Frontal cortex (tissue), 4 donors: ENCODE results near the gene RET. TPM values are rescaled to one million over a fixed set of nuclear protein-coding genes. Genes with fewer than 3 reads are reported as not detected.

ENCODE experiments used
- DNase-seq, 2 donors: peaks; one replicate each; pipeline ENCODE4 v3.0.0; 2012; ENCODE audit warnings: low spot score in 2 of 2
- FAIRE-seq: peaks from 2 replicates; lab custom pipeline; 2012; peaks lifted over from hg19 to GRCh38; lab: Jason Lieb, UNC
- total RNA-seq: library from RNA; depleted of rRNA; stranded (reverse); fragments of >200 nt; gene quantifications from one replicate; pipeline ENCODE4 v1.2.3, GENCODE V29; 2014
- donor health status: control.
- donor health status: control.
- donor health status: control.

RET gene
- total RNA-seq, 1 donor from 2014 or later: 1.6 TPM

DNA sequence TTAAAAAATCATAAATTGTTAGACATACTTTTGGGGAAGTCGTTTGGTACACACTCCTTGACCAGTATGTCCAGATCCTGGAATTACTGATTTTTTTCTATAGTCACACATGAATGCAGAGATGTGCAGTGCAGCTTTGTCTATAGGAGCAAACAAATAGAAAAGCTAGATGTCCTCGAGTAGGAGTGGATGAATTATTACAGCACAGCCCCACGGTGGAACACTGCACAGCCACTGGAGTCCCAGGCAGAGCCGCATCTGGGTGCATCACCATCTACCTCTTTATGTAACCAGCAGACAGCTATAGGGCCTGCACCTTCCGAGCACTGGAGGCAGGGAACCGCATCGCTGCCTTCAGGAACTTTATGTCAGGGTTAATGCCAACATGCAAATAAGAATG is 17.0 kb upstream of the RET start:
- no peak for DNase-seq
- FAIRE-seq: no peak

DNA sequence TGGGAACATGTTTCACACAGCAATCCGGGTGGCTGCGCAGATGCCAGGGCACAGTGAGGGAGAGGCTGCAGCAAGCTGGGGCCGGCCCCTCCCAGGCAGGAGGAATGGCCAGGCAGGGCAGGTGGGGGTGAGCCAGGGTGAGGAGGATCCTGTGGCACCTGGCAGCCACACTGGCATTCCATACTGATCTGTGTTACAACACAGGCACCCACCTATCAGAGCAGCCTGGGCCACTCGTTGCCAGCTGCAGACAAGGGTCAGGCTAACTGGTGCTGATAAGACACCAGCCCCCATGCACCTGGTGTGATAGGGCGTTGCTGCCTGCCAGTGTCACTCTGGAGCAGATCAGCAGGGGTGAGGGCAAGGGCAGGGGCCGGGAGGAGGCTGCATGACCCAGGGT is 16.6 kb upstream of the RET start:
- FAIRE-seq (no peak), DNase-seq (no peak)

DNA sequence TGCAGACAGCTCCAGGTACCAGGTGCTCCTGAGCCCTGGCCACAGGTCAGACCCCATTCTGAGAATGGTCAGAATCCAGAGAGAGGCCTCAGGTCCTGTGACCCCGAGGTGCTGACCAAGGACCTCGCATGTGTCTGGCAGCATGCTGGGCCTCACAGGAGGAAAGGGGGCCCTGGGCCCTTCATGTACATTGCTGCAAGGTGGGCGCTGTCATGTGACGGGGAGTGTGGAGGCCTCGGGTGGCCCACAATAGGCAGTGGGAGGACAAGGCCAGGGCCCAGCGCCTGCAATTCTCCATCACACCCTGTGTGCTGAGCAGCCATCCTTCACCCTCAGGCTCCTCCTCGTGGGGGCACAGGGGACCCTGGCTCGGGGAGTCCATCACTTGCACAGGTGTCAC is 15.5 kb upstream of the RET start:
- DNase-seq (no peak), FAIRE-seq (no peak)

DNA sequence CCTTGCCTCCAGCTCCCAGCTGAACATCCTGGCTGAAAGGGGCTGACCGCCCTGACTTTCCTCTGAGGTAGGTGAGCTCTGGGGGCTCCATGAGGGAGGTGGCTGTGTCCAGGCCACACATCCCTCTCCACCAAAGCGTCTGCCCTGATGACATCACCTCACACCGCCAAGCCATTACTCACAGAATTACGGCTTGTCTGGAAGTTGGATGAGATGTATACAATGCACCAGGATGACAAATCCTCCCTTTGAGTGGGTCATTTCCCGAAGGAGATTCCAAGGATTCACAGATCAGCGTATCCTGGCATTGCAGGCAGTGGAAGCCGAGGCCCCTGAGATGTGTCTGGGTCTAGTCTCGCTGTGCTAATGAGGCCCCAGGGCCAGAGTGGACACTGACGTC is 15.1 kb upstream of the RET start:
- FAIRE-seq: no peak
- no peak for DNase-seq

DNA sequence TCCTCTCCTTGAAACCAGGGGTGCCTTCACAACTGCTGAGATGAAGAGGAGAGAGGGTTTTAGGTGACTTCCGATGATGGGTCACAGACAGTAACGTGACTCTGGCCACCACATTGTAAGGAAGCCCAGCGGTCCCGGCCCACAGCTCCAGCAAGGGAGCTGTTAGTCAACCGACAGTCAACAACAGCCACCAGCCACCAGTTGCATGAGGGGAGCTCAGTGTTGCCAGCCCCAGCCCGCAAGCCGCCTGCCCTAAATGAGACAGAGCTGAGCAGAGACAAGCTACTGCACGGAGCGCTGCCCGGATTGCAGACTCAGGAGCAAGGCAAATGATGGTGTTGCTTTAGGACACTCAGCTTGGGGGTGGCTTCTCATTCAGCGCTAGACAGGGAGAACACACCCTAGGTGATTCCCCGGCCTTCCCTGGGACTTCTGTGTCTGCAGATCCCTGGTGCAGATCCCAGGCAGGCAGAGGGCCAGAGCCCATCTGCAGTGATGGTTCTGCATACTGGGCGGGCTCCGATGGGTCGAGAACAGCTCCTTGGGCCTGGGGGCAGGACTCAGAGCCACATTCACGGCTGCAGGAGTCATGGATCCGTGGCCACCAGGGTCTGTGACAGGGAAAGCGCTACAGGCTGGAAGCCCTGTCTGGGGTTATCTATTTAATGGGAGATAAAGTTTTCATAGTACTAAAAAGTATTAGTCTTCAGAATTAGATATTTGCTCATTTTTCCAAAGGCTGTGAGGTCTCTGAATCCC is 14.3 kb upstream of the RET start:
- no peak for FAIRE-seq
- no peak for DNase-seq

DNA sequence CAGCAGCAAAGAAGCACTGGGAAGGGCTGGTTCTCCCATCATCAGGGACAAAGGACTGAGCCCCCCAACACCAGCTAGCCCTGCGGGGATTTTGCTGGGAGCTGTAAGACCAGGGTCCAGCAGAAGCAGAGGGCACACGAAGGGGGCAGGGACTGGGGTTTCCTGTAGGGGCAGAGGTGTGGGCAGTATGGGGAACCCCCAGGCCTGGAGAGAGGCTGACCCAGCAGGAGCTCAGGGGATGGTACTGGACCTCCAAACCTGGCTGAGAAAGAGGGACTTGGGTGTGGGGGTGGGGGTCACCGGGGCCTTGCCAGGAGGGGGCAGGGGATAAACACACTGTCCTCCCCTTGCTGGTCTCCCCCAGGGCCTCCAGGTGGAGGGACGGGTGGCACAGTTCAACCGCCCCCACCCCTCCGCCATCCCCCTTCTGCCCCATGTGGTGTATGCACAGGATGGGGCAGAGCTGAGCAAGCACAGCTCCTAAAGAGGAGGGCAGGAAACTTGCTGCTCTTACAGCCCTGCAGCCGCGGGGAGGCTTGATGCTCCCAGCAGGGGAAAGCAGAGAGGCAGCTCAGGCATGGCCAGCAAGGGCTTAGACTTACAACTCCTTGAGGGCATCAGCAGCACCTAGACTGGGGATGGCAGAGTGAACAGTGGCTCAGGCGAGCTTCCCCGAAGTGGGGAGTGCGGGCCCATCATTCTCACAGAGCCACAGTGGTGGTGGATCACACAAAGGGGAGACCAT is 12.4 kb upstream of the RET start:
- DNase-seq: no peak
- FAIRE-seq: no peak

DNA sequence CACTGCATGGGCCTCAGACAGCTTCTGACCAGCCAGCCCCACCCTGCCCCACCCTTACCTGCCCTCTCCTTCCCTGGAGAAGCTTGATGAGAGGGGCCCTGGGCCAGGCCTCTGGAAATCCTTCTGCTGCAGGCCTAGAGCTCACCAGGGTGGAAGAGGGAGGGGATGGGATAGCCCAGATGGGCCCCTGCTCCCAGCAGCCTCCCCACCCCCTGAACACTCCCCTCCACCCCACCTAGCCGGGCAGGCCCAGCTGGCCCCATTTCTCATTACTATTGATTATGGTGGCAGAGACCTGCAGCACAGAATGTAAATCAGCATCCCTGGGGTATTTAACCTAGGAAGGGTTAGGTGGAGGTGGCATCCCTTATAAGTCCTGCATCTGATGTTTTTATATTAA is 11.6 kb upstream of the RET start:
- no peak for DNase-seq
- FAIRE-seq: no peak

DNA sequence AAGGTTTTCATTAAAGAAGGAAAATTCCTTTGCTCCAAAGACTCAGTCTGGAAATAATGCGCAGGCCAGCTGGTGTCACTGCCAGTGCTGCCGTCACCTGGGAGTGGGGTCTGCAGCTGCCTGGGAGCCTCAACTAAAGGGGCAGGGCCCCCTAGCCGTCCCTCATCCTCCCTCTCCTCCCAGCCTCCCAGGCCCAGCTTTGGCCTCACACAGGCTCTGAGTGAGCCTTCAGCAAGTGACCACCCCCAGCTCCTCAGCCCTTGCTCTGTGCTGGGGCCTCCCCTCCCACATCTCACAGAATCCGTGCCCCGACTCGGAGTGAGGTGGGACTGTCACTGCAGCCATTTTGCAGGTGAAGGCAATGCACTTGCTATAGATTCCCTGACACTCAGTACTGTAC is 11.1 kb upstream of the RET start:
- FAIRE-seq (no peak), DNase-seq (no peak)

DNA sequence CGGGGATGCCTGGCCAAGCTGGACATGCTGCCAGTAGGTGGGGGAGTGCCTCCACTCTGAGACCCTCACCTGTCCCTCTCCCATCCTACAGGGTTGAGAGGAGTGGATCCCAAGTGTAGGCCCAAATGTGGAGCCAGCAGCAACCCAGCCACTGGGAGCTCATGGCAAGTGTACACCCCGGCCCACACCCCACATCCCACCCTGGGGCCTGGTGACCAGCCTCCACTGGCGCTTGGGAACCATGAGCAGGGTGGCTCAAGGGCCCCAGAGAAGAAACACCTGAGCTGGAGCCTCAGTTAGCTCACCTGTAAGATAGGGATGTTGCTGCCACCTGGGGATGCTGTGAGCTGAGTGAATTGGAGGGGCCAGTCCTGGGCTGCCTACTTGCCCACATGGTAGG is 10.4 kb upstream of the RET start:
- FAIRE-seq (no peak), DNase-seq (no peak)

DNA sequence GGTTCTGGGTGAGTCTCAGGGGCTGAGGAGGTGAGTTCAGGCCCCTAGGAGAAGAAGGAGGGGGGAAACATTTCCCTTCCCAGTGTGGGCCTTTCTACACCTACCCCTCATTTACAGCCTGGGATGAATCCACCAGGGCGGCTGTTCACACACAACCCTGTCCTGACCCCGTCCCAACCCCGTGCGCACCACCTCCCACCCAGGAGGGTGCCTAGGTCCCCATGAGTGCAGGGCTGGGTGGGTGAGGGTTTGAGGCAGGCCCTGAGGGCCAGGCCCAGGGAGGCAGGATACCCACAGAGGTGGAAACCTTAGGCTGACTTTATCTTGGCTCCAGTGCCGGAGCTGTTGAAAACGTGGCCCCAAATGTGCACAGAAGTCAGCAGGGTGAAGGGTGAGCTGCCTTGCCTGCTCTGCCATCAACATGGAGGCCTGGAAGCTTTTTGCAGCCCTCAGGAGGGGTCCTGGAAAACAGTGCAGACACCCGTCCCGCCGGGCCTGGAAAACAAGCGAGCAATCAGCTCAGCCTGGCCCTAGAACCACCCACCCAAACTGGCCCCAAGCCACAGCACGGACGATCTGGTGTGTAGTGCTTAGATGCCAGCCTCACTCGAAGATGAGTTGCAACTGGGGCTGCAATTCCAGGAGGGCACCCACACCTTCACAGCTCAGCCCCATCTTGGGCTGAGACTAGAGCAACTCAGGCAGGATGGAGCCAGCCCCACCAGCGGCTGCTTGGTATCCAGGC is 9.3 kb upstream of the RET start:
- no peak for DNase-seq
- no peak for FAIRE-seq

DNA sequence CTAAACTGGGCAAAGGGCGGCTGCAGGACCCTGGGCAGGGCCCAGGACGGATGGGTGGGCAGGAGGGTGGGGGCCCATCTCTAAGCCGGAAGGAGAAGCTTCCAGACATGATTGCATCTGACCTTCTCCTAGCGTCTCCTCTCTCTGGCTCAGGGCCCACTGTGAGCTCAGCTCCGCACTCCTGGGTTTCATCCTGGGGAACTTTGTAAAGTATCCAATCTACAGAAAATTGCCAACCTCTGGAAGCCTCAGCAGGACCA is 8.8 kb upstream of the RET start:
- no peak for FAIRE-seq
- DNase-seq: no peak

DNA sequence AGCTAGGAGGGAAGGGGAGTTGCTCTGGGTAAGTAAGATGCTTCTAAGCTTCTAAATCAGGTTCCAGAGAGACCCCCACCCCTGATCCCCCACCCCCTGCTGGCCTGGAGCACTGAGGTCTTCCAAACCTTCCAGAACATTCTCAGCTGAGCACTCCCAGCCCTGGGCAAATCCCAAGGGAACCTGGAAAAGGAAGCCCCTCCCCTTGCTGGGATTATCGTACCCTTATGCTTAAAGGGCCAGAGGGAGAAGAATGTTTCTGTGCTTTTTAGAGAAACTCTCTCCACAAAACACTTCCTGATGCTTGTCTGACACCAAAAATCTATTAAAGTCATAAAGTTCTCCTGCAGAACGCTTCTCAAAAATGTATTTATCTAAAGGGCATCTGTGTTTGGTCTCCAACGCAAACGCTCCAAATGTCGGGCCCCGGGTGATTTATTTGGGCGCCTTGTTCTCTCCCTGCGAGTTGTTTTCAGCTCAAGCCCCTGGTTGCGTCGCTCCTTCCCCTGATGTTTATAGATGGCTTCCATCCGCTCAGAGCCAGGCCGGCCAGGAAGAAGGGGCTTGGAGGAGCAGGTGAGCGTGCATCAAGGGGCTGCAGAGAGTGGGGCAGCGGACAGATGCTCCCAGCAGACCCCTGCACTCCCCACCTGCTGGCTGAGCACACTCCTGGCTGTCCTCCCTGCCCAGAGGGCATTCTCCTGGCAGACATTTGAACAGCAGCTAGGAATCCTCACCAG is 8.2 kb upstream of the RET start:
- no peak for FAIRE-seq
- no peak for DNase-seq

DNA sequence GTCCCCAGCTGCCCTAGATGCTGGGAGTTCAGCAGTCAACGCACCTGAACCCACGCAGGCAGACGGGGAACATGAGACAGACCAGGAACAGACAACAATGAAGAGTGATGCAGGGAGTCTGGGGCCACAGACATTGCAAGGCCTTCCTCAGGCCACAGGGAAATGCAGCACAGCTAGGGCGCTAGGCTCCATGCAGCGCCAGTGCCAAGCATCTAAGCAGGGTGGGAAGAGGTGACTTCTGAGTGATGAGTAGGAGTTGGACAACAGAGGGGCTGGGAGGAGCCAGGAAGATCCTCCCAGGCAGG is 7.7 kb upstream of the RET start:
- FAIRE-seq: no peak
- no peak for DNase-seq

DNA sequence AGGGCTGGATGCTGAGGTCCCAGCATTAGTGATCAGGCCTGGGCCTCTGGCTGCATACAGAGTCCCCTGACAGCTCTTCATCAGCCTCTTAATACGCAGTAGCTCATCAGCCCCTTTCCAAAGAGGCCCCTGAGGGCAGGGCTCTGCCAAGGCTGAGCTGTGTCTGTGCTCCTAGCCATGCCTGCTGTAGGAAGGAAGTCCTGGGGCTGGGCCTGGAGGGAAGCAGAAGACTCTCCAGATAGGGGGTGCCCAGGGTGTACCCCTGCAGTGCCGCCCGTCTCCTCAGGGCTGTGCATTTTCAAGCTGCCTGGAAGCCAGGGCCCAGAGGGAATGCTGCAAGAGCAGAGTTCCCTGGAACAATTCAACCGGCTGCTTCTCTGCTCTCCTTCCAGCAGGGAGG is 7.3 kb upstream of the RET start:
- FAIRE-seq (no peak), DNase-seq (no peak)

DNA sequence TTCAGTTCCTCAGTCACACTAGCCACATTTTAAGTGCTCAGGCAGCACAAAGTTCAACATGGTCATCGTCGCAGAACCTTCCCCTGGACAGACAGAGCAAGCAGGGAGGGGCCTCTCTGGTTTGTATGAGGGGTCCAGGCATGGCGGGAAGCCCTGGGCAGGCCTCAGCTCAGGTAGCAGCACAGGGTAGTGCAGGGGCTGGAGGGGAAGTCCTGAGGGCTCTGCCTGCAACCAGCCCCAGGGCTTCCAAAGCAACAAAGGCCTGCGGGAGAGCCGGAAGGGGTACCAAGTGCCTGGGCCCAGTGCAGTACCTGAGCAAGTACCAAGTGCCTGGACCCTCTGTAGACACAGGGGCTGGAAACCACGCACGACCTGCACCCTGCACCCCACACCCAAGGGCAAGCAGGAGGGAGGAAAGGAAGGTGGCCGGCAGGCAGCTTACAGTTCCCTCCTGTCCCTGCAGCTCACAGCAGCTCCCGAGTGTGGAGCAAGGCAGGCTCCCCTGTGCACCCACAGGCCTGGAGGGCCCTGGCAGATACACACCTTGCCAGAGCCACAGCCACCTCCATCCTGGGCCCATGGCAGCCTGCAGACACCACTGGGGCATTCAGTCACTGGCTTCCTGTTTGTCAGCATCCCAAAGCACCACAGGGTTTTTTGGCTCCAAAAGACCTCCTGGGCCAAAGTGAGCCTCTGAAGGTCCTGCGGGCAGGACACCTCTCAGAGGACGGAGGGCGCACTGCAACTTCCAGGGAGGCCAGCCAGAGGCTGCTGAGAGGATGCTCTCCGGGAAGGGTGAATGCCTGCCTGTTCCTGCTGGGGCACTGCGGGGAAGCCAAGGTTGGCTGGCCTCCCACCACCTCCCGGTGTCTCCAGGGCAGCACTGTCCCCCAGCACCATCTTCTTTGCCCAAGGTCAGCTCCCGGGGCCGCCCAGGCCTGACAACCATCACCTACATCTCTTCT is 6.5 kb upstream of the RET start:
- no peak for FAIRE-seq

DNA sequence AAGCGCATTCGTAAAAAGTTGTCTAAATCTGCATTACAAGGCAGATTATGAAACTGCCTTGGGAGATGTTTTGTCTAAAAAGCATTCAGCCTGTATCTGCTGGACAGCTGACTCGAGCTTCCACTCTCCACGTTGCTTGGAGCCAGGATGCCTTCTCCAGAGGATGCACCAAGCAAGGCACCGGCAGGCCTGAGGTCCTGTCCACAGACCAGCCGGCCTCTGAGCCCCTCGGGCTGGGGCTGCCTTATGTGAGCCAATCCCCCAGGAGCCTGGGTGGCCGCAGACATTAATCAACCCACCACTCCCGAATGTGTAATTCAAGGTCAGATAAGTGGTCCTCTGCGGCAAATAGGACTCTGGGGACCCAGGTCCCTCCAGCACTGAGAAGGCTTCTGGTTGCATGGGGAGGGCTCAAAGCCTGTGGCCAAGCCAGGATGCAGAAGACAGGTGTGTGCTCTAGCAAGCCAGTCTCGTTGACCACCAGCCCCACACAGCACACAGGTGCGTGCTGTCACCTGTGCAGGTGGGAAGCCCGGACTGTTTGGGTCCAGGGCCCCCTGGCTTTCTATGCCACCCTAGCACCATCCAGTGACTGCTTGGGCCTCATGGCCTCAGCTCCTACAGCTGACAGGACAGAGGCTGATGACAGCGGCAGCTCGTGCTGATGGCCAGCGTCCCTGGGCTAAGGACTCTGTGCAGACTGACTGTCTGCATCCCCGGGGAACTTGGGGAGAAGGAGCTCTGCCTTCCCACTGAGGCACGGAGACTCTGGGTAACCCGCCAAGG is 4.8 kb upstream of the RET start:
- FAIRE-seq (no peak), DNase-seq (no peak)

More for the DNA sequence above, 6.5 kb upstream of the RET start:
- DNase-seq: no peak

DNA sequence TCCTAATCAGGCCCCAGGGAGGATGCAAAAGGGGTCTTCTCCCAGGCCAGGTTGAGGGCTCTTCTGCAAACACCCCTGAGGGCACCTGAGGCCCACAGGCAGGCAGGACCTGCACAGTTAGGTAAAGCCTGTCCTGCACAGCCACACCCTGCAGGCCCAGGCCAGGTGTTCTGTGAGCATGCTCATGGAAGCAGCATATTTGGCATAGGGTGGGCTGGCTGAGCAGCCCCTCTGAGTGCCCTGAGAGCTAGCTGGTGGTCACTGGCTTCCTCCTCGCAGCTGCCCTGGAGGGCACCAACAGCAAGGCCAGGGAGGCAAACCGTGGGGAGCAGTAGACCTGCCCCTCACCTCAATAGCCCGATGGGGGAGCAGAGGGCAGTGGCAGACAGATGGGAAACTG is 3.7 kb upstream of the RET start:
- no peak for FAIRE-seq

DNA sequence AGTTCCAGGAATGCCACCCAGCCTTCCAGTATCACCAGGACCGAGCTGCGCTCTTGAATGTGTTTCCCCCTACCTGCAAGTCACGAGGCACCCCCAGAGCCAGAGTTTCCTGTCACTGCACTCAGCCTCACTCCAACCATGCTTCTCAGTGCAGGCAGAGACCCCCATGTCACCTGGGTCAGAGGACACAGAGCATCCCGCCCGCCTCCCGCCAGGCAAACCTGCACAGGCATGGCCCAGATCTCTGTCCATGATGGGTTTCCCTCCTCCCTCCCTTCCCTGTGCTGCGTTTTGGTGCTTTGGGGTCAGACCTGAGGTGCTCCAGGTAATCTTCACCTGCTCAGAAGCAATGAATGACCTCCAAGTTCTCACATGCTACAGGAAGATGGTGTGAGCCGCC is 3.1 kb upstream of the RET start:
- DNase-seq: no peak
- FAIRE-seq: no peak

More for the DNA sequence above, 3.7 kb upstream of the RET start:
- no peak for DNase-seq

DNA sequence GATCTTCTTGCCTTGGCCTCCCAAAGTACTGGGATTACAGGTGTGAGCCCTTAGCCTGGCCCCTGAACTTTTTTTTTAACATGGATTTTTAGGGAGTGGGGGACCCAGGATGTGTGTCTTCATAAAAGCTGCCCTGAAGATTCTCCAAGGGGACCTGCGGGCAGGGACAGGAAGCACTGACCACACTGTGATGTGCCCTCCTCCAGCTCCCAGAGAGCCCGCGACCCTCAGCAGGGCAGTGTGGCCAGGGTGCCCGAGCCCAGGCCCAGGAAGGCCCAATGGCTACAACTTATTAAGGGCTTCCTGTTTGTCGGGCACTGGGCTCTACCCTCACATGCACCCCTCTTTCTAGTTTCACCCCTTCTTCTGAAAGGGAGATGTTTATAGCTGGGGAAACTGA is 2.5 kb upstream of the RET start:
- DNase-seq: no peak
- FAIRE-seq: no peak
